H1 (cell line): ENCODE results near the gene TEAD1. TPM values are rescaled to one million over a fixed set of nuclear protein-coding genes. Genes with fewer than 3 reads are reported as not detected.

Experiments used
- CTCF ChIA-PET: fragments of 300-600 bp; sonication (Branson Sonifier 250); formaldehyde crosslinking; loops from one replicate; lab custom pipeline; 2021; ENCODE audit not compliant: partially characterized antibody; lab: Charles Lee
- POLR2A ChIA-PET: fragments of 300-600 bp; sonication (Branson Sonifier 250); formaldehyde crosslinking; loops from one replicate; lab custom pipeline; 2021; ENCODE audit warnings: inconsistent platforms; ENCODE audit not compliant: partially characterized antibody; lab: Charles Lee
- DNase-seq, 2 experiments: peaks; one replicate each; pipeline versions ENCODE4 v3.0.0 to v3.0.0-alpha.2; 2010 to 2022; ENCODE audit warnings: low spot score in 2 of 2, low read depth in 1 of 2, mixed read lengths in 1 of 2
- FAIRE-seq: peaks from 2 replicates; lab custom pipeline; 2011; peaks lifted over from hg19 to GRCh38; lab: Jason Lieb, UNC
- H2AFZ ChIP-seq: 2 replicates; pipeline ENCODE4 v1.8.1; 2012; ENCODE audit warnings: low read length, inconsistent platforms
- H2AK5ac ChIP-seq: 2 replicates; pipeline ENCODE4 v1.6.1; 2013; ENCODE audit warnings: low read depth, low read length
- H2BK120ac ChIP-seq: replicated peaks from 2 replicates; pipeline ENCODE3; 2013; ENCODE audit warnings: low read depth, low read length, inconsistent platforms
- H2BK12ac ChIP-seq: 2 replicates; pipeline ENCODE4 v1.6.1; 2013; ENCODE audit warnings: low read depth, low read length
- H2BK15ac ChIP-seq: 2 replicates; pipeline ENCODE4 v1.6.1; 2013; ENCODE audit warnings: low read length
- H2BK20ac ChIP-seq: 2 replicates; pipeline ENCODE4 v1.6.1; 2013; ENCODE audit warnings: low read length
- H2BK5ac ChIP-seq: 2 replicates; pipeline ENCODE4 v1.6.1; 2013; ENCODE audit warnings: low read depth, low read length
- H3K14ac ChIP-seq: 2 replicates; pipeline ENCODE4 v1.6.1; 2013; ENCODE audit warnings: inconsistent platforms; ENCODE audit not compliant: insufficient read length
- H3K18ac ChIP-seq: 2 replicates; pipeline ENCODE4 v1.6.1; 2013; ENCODE audit warnings: low read length; ENCODE audit errors: extremely low read depth
- H3K23ac ChIP-seq: 2 replicates; pipeline ENCODE4 v1.6.1; 2013; ENCODE audit warnings: inconsistent platforms; ENCODE audit not compliant: insufficient read length
- H3K23me2 ChIP-seq: 2 replicates; pipeline ENCODE4 v1.6.1; 2013; ENCODE audit warnings: low read depth, low read length
- H3K27ac ChIP-seq: 2 replicates; pipeline ENCODE4 v1.6.1; 2011; ENCODE audit warnings: low read depth, low read length, inconsistent platforms
- H3K27me3 ChIP-seq, 4 experiments: replicated peaks in 1 of 4; 1 replicate in 1 of 4; 2 replicates in 3 of 4; pipeline versions ENCODE4 v1.6.1 to v1.8.1; 2011 to 2013; ENCODE audit warnings: low read length in 3 of 4, mild to moderate bottlenecking in 3 of 4, inconsistent platforms in 2 of 4, mixed read lengths in 2 of 4, moderate library complexity in 1 of 4; ENCODE audit not compliant: control insufficient read depth in 3 of 4, insufficient read depth in 3 of 4; ENCODE audit errors: extremely low read depth in 1 of 4
- H3K36me3 ChIP-seq, 4 experiments: 2 replicates each; pipeline versions ENCODE4 v1.6.1 to v1.8.1; 2011 to 2013; ENCODE audit warnings: mild to moderate bottlenecking in 4 of 4, low read length in 3 of 4, moderate library complexity in 2 of 4, control low read depth in 1 of 4, inconsistent platforms in 1 of 4; ENCODE audit not compliant: insufficient read depth in 4 of 4, control insufficient read depth in 2 of 4
- H3K4ac ChIP-seq: replicated peaks from 2 replicates; pipeline ENCODE3; 2013; ENCODE audit warnings: low read length, low read depth, mixed read lengths, inconsistent platforms; ENCODE audit not compliant: insufficient read length
- H3K4me1 ChIP-seq, 4 experiments: replicated peaks in 1 of 4; 1 replicate in 1 of 4; 2 replicates in 3 of 4; pipeline versions ENCODE4 v1.6.1 to v1.8.1; 2011 to 2013; ENCODE audit warnings: low read length in 3 of 4, inconsistent platforms in 2 of 4, mixed read lengths in 1 of 4; ENCODE audit not compliant: insufficient read depth in 4 of 4, control insufficient read depth in 3 of 4
- H3K4me2 ChIP-seq, 2 experiments: 2 replicates each; pipeline versions ENCODE4 v1.6.1 to v1.8.1; 2011 to 2013; ENCODE audit warnings: low read depth in 2 of 2, low read length in 2 of 2, control low read depth in 1 of 2, inconsistent platforms in 1 of 2, mild to moderate bottlenecking in 1 of 2; ENCODE audit not compliant: insufficient read depth in 1 of 2
- H3K4me3 ChIP-seq, 4 experiments: fragments of 200-600, 300-600 bp in 1 of 4; sonication (generic), shearing (Covaris generic), sonication (Bioruptor Twin) in 1 of 4; 2 replicates each; pipeline versions ENCODE4 v1.5.1 to v1.8.1; 2011 to 2016; ENCODE audit warnings: low read length in 4 of 4, low read depth in 3 of 4, control low read depth in 2 of 4, inconsistent platforms in 2 of 4, mild to moderate bottlenecking in 2 of 4, mixed read lengths in 1 of 4, moderate library complexity in 1 of 4; ENCODE audit not compliant: insufficient read depth in 2 of 4; ENCODE audit errors: extremely low read depth in 1 of 4
- H3K56ac ChIP-seq: replicated peaks from 2 replicates; pipeline ENCODE3; 2013; ENCODE audit warnings: low read depth, mild to moderate bottlenecking, mixed read lengths, low read length, inconsistent platforms; ENCODE audit not compliant: insufficient read length
- H3K79me1 ChIP-seq: 2 replicates; pipeline ENCODE4 v1.6.1; 2013; ENCODE audit warnings: low read depth, low read length, control low read depth
- H3K79me2 ChIP-seq, 2 experiments: 2 replicates each; pipeline versions ENCODE4 v1.6.1 to v1.8.1; 2012 to 2013; ENCODE audit warnings: low read length in 2 of 2, mild to moderate bottlenecking in 2 of 2, inconsistent platforms in 1 of 2; ENCODE audit not compliant: insufficient read depth in 2 of 2, control insufficient read depth in 1 of 2
- H3K9ac ChIP-seq, 4 experiments: replicated peaks in 1 of 4; 1 replicate in 1 of 4; 2 replicates in 3 of 4; pipeline versions ENCODE4 v1.6.1 to v1.8.1; 2011 to 2013; ENCODE audit warnings: low read depth in 3 of 4, low read length in 3 of 4, control low read depth in 2 of 4, mild to moderate bottlenecking in 2 of 4, moderate library complexity in 2 of 4, inconsistent platforms in 1 of 4; ENCODE audit errors: extremely low read depth in 1 of 4
- H3K9me3 ChIP-seq, 2 experiments: 2 replicates each; pipeline versions ENCODE4 v1.6.1 to v1.8.1; 2012 to 2013; ENCODE audit warnings: mild to moderate bottlenecking in 2 of 2, moderate library complexity in 2 of 2, control low read depth in 1 of 2, inconsistent platforms in 1 of 2, low read depth in 1 of 2, low read length in 1 of 2, mixed read lengths in 1 of 2; ENCODE audit not compliant: insufficient read depth in 2 of 2
- H4K20me1 ChIP-seq, 2 experiments: replicated peaks in 1 of 2; 2 replicates each; pipeline versions ENCODE3 to v1.8.1; 2011 to 2013; ENCODE audit warnings: inconsistent platforms in 2 of 2, low read length in 2 of 2, mild to moderate bottlenecking in 1 of 2; ENCODE audit not compliant: insufficient read depth in 2 of 2, control insufficient read depth in 1 of 2
- H4K5ac ChIP-seq: 2 replicates; pipeline ENCODE4 v1.6.1; 2013; ENCODE audit warnings: low read length, low read depth, mixed read lengths, inconsistent platforms; ENCODE audit not compliant: insufficient read length
- H4K8ac ChIP-seq: 2 replicates; pipeline ENCODE4 v1.8.0; 2013; ENCODE audit warnings: mild to moderate bottlenecking, moderate library complexity, low read length, inconsistent platforms; ENCODE audit not compliant: insufficient read depth; ENCODE audit errors: extremely low read depth
- H4K91ac ChIP-seq: replicated peaks from 2 replicates; pipeline ENCODE3; 2013; ENCODE audit warnings: low read length, mixed read lengths, inconsistent platforms; ENCODE audit not compliant: insufficient read length
- HDAC6 ChIP-seq: IDR thresholded peaks from one replicate; pipeline ENCODE4 v1.7.1; 2012; ENCODE audit warnings: low read depth, mild to moderate bottlenecking, inconsistent platforms, low read length, moderate library complexity
- POLR2AphosphoS5 ChIP-seq: IDR thresholded peaks from 2 replicates; pipeline ENCODE4 v1.6.1; 2011; ENCODE audit warnings: low read depth, low read length
- RFX5 ChIP-seq: IDR thresholded peaks from 2 replicates; pipeline ENCODE4 v1.6.1; 2011; ENCODE audit warnings: low read depth, low read length, improper control_type of control experiment, borderline replicate concordance
- WGBS, 2 experiments: shearing (Covaris generic) in 1 of 2; methylation state at CpG; one replicate each; pipeline versions ENCODE4 v1.1.6 to v1.1.7; 2013 to 2015; ENCODE audit warnings: low lambda C conversion rate in 2 of 2, mixed read lengths in 2 of 2, inconsistent platforms in 1 of 2, low coverage in 1 of 2, missing lambda C conversion rate in 1 of 2; ENCODE audit not compliant: insufficient replicate concordance in 2 of 2, insufficient coverage in 1 of 2, insufficient read length in 1 of 2; ENCODE audit errors: extremely low coverage in 1 of 2, missing lambda C conversion rate in 1 of 2; 5-methylcytosine and 5-hydroxymethylcytosine counted together
- polyA plus RNA-seq, 7 experiments: library from polyadenylated mRNA; depleted of rRNA in 3 of 7; stranded (reverse) in 5 of 7; unstranded in 2 of 7; fragments of >200 nt in 5 of 7; fragments of 200-250 nt in 2 of 7; gene quantifications; 1 replicate in 5 of 7; 2 replicates in 1 of 7; 4 replicates in 1 of 7; pipeline versions ENCODE4 v1.2.1 to v1.2.3, GENCODE V29; 2011 to 2013; ENCODE audit warnings: missing spikeins in 2 of 7, mixed read lengths in 2 of 7
- total RNA-seq: library from RNA; stranded (reverse); fragmentation: NEBNext Ultra II Directional; extraction: Animal tissue kit (Norgen Biotek cat#: 25700); gene quantifications from 2 replicates; pipeline ENCODE4 v1.2.1, GENCODE V29; 2021

The TEAD1 gene
- total and polyA plus RNA-seq, 2 of the 8 experiments (the other 6 are each of a cell fraction or from before 2014, with no cell fraction given): 15.6 to 67.4 TPM

GRCh38 chr11:12694183-12694531 is 19.9 kb downstream of the TEAD1 start:
- Histone ChIP-seq H3K56ac (no peak overlapping the region), H3K4ac (no peak overlapping the region), H3K4me2 (peak overlapping the region; percentile 5 to 40; a peak in 1 of 4 replicates), H4K20me1 (peaks cover 31 to 41% of the 10 kb centered on the region in 2 experiments), H3K9ac (no peak overlapping the region), H3K27me3 (no peaks in the 10 kb centered on the region; a peak in 1 of 7 replicates), H3K18ac (no peak overlapping the region), H3K14ac (no peak overlapping the region), H2BK20ac (no peak overlapping the region), H3K23ac (no peak overlapping the region), H3K23me2 (no peaks in the 10 kb centered on the region; the same call in 1 of the 2 replicates), H2BK12ac (peak overlapping the region; percentile 6; the same call in 1 of the 2 replicates), H3K4me1 (peaks cover 16 to 46% (median 32%) of the 10 kb centered on the region in 4 experiments), H2BK15ac (no peak overlapping the region), H2BK120ac (no peak overlapping the region), H3K79me2 (peaks cover 4 to 97% of the 10 kb centered on the region in 2 experiments), H3K79me1 (peaks cover 6% of the 10 kb centered on the region), H3K27ac (no peak overlapping the region), H2BK5ac (no peak overlapping the region), H3K4me3 (no peak overlapping the region), H2AFZ (no peak overlapping the region), H4K5ac (no peak overlapping the region), H2AK5ac (no peak overlapping the region; the same call in 1 of the 2 replicates), H3K36me3 (no peaks in the 10 kb centered on the region), H4K8ac (no peak overlapping the region), H3K9me3 (no peaks in the 10 kb centered on the region), H4K91ac (no peak overlapping the region)
- ChIA-PET CTCF (interaction anchor here (1.4 to 2.3 kb wide), 3 partner anchors 10 to 201 kb away, joined by 3 to 5 read pairs (median 5); no protein-coding TSS in a partner anchor), POLR2A (no interaction called here)
- FAIRE-seq (no peak), DNase-seq (no peak)
- TF ChIP-seq RFX5: no peak
- no peak for TF ChIP-seq POLR2AphosphoS5
- TF ChIP-seq HDAC6: no peak
- 61% methylated on average over 5 of the region's 6 CpGs; no CpG with 5 or more reads in 1 of the 2 experiments for WGBS, 2 experiments
